ENCODE measurements around the gene FBXO38. TPM values are rescaled to one million over a fixed set of nuclear protein-coding genes. Genes with fewer than 3 reads are reported as not detected.

FBXO38 gene
- total and polyA plus RNA-seq, 2 of the 4 experiments (the other 2 are of a cell fraction) = 14.9 to 70.1 TPM

GRCh38 chr5:148469501-148469935 lies 85.8 kb downstream of the FBXO38 start:
- WGBS, 2 experiments (ENCODE audit: extremely low coverage in 2 of 2, insufficient read length in 1 of 2) = no CpG with 5 or more reads among the region's 4 CpGs
- Histone ChIP-seq H3K4me1 (ENCODE audit: control insufficient read depth, insufficient read depth, low read length) (peaks cover 4% of the 10 kb centered on the region; the same call in 1 of the 2 replicates), H3K56ac (ENCODE audit: extremely low read depth, insufficient read depth, low read length) (no peak overlapping the region), H3K18ac (ENCODE audit: low read depth, low read length) (no peak overlapping the region), H2BK120ac (ENCODE audit: low read depth, low read length) (no peak overlapping the region), H4K8ac (ENCODE audit: low read depth in 2 of 2, low read length in 2 of 2) (no peak overlapping the region), H2BK15ac (ENCODE audit: low read depth, low read length) (no peak overlapping the region), H3K4me3 (ENCODE audit: insufficient read depth, low read depth, low read length) (no peak overlapping the region), H3K4me2 (ENCODE audit: low read depth, low read length) (peak overlapping the region; percentile 63), H3K9ac (ENCODE audit: low read depth, low read length) (no peak overlapping the region), H3K27me3 (ENCODE audit: control insufficient read depth, insufficient read depth, low read length) (no peaks in the 10 kb centered on the region; the same call in 1 of the 2 replicates), H4K5ac (ENCODE audit: low read depth, low read length) (no peak overlapping the region), H3K4ac (ENCODE audit: low read depth, low read length) (no peak overlapping the region), H3K9me3 (ENCODE audit: control insufficient read depth, insufficient read depth, low read length) (no peaks in the 10 kb centered on the region), H2AK5ac (ENCODE audit: low read depth, low read length) (no peak overlapping the region), H2AFZ (replicated peaks; ENCODE audit: low read length, poor library complexity) (peak overlapping the region; percentile 4), H3K23ac (ENCODE audit: low read depth, low read length) (no peak overlapping the region), H3K27ac (ENCODE audit: insufficient read depth, low read length) (no peak overlapping the region), H3K79me1 (ENCODE audit: low read depth in 1 of 2, low read length in 2 of 2) (no peaks in the 10 kb centered on the region), H2AK9ac (replicated peaks; ENCODE audit: low read depth, low read length, poor library complexity) (no peak overlapping the region), H2BK20ac (ENCODE audit: low read depth, low read length) (no peak overlapping the region), H3K14ac (replicated peaks; ENCODE audit: low read depth, low read length) (no peak overlapping the region), H3K9me1 (ENCODE audit: insufficient read depth, low read length) (no peaks in the 10 kb centered on the region), H4K20me1 (ENCODE audit: insufficient read depth, low read length) (no peaks in the 10 kb centered on the region), H4K91ac (ENCODE audit: insufficient read depth, low read depth, low read length) (no peak overlapping the region), H3K36me3 (ENCODE audit: control insufficient read depth, insufficient read depth, low read length) (no peaks in the 10 kb centered on the region), H2BK5ac (ENCODE audit: low read depth, low read length, poor library complexity, severe bottlenecking) (no peak overlapping the region)
- POLR2A ChIA-PET (ENCODE audit: unreplicated experiment) = interaction anchor here (0.6 kb wide), 1 partner anchor 56 kb away, joined by 3 read pairs; no protein-coding TSS in a partner anchor
- ATAC-seq (ENCODE audit: low read depth) (peak; percentile 79), DNase-seq (peak; percentile 76)
- in situ Hi-C loops (cut with MboI; ENCODE audit: low sequenced_read_pairs) = no loop called here
- CTCF ChIA-PET = interaction anchor here (0.6 to 1.3 kb wide), 4 partner anchors 9 to 340 kb away, joined by 3 to 4 read pairs (median 3); no protein-coding TSS in a partner anchor
- TF ChIP-seq CEBPB (IDR thresholded peaks at IDR 0.05; ENCODE audit: low read depth, low read length) = no peak
- no peak for TF ChIP-seq USF2 (IDR thresholded peaks at IDR 0.05; ENCODE audit: low read depth, low read length)
- TF ChIP-seq POLR2A (IDR thresholded peaks at IDR 0.05; ENCODE audit: low read depth, low read length) = no peak
- no peak for TF ChIP-seq RAD21 (IDR thresholded peaks at IDR 0.05; ENCODE audit: low read length)
- TF ChIP-seq CTCF (conservative IDR thresholded peaks at IDR 0.05; ENCODE audit: low read depth, low read length) = no peak
- no peak for TF ChIP-seq MXI1 (IDR thresholded peaks at IDR 0.05; ENCODE audit: borderline replicate concordance, low read depth, low read length)
- no peak for TF ChIP-seq CHD1 (IDR thresholded peaks at IDR 0.05; ENCODE audit: low read depth, low read length)
- TF ChIP-seq BHLHE40 (IDR thresholded peaks at IDR 0.05; ENCODE audit: low read depth, low read length) = no peak
- TF ChIP-seq NFE2L2 (IDR thresholded peaks at IDR 0.05; ENCODE audit: low read depth, low read length) = no peak
- no peak for TF ChIP-seq MAFK (IDR thresholded peaks at IDR 0.05; ENCODE audit: low read depth, low read length)
- no peak for TF ChIP-seq FOS (IDR thresholded peaks at IDR 0.05; ENCODE audit: low read depth, low read length)
- TF ChIP-seq RCOR1 (IDR thresholded peaks at IDR 0.05; ENCODE audit: insufficient replicate concordance, low read length) = no peak
- TF ChIP-seq ELK1 (IDR thresholded peaks at IDR 0.05; ENCODE audit: borderline replicate concordance, low read depth, low read length) = no peak
- TF ChIP-seq RFX5 (IDR thresholded peaks at IDR 0.05; ENCODE audit: low read depth, low read length) = no peak
- no TSS peak for BruUV-seq (replicated peaks)
- intact Hi-C loops (cut with micrococcal nuclease) = loop anchor here (1.0 kb wide), 1 partner anchor 14 kb away; no protein-coding TSS in a partner anchor
- dilution Hi-C loops (cut with HindIII; ENCODE audit: low sequenced_read_pairs, unreplicated experiment) = no loop called here

Data from IMR-90 (cell line).